ENCODE data around the gene FCRL1.

FCRL1 gene

DNA sequence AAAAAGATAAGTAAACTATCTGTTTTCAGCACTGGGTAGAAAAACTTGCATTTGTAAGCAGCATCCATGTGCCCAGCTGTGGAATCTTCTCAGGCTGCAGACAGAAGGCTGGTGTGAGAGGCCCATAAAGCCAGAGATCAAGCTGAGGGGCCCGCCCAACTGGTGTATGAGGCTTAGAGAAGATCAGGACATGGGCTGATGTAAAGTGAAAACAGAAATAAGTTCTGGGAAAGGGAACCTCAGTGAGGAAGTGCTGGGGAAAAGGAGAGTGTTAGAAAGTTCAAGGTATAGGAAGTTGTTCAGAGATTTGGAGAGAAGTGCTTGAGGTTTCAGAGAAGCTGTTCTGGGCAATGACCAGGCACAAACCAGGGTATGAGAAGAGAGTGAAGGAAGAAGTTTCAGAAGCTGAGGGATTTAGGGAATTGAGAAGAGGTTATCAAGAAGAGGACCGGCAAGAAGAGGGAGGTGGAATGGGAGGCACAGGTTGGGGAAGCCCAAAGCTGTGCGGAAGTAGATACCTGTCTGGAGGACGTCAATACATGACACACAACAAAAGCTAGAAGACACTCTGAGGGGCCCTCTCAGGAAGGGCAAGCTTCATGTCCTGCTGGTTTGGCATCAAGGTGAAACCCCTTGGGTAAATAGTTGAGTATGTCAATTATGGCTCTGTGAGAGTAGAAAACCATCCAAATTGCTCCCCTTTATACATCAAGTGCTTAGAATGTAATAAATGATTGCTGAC, 24.3 kb upstream of the FCRL1 start:
- TF ChIP-seq CTCF (IDR thresholded peaks at IDR 0.05; ENCODE audit: low read depth, low read length): no peak
- in situ Hi-C loops (cut with HindIII; ENCODE audit: low sequenced_read_pairs): no loop called here
- DNase-seq (ENCODE audit: low read depth, low spot score): no peak
- no peak overlapping the region for H3K4me3 ChIP-seq (ENCODE audit: low read depth, low read length)

DNA sequence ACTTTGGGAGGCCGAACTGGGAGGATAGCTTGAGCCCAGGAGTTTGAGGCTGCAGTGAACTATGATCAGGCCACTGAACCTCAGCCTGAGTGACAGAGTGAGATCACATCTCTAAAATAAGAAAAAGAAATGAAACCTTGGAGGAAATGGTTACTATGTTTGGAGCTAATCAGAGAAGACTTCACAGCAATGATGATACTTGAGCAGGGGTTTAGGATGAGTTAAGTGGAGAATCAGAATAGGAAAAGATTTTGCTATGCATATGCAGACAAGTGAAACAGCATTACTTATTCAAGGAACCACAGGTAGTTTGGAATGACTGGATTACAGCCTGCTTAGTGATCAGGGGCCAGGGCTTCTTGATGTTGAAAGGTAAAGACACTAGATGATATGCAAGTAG, 23.0 kb upstream of the FCRL1 start:
- in situ Hi-C loops (cut with HindIII; ENCODE audit: low sequenced_read_pairs): no loop called here
- no peak for DNase-seq (ENCODE audit: low read depth, low spot score)
- no peak for TF ChIP-seq CTCF (IDR thresholded peaks at IDR 0.05; ENCODE audit: low read depth, low read length)
- no peak overlapping the region for H3K4me3 ChIP-seq (ENCODE audit: low read depth, low read length)

DNA sequence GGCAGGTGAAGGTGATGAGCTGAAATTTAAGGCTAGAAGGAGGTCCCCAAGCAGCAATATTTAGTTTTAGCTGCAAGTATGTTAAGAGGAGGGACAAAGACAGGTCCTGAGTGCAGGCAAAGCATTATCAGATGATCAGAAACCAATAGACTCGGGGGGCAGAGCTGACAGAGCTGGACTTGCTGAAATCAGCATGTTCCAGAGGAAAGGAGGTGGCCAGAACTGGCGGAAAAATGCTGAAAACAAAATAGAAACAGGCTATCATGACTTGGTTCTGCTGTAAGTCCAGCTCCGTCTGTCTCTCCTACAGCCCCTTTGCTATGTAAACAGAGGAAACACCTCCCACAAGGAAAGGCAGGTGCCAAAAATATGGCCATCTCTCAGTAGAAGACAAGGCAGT, 21.8 kb upstream of the FCRL1 start, which contains the start of gene CD5L:
TSS of gene CD5L (minus strand) at position 101 of the 400 bp plus-strand sequence. CDS start 107 bp downstream, outside the sequence.
- H3K4me3 ChIP-seq (ENCODE audit: low read depth, low read length): no peak within 1 kb of the TSS
- no peak for DNase-seq (ENCODE audit: low read depth, low spot score)
- TF ChIP-seq CTCF (IDR thresholded peaks at IDR 0.05; ENCODE audit: low read depth, low read length): no peak
- in situ Hi-C loops (cut with HindIII; ENCODE audit: low sequenced_read_pairs): no loop called here

DNA sequence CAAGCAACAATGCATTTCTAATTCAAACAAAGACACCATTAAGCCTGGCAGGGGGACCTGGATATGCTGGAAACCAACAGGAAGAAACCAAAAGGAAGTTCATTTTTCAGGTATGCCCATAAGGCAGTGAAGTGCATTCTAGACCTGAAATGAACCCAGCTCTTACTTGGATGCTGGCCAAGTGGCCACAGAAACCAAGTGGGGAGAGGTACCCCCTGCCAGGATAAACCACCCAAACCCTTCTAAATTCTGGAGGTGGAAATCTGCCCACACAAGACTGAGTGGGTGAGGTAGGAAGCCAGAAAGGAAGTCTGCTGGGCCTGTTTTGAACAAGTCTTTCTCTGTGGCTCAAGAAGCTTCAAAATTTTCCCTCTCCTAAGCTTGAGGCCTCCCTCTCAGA, 19.0 kb upstream of the FCRL1 start:
- DNase-seq (ENCODE audit: low read depth, low spot score): no peak
- in situ Hi-C loops (cut with HindIII; ENCODE audit: low sequenced_read_pairs): no loop called here
- H3K4me3 ChIP-seq (ENCODE audit: low read depth, low read length): no peak overlapping the region
- TF ChIP-seq CTCF (IDR thresholded peaks at IDR 0.05; ENCODE audit: low read depth, low read length): no peak

- no peak for TF ChIP-seq CTCF (IDR thresholded peaks at IDR 0.05; ENCODE audit: low read depth, low read length)
- no peak overlapping the region for H3K4me3 ChIP-seq (ENCODE audit: low read depth, low read length)
- in situ Hi-C loops (cut with HindIII; ENCODE audit: low sequenced_read_pairs): no loop called here
- DNase-seq (ENCODE audit: low read depth, low spot score): no peak
Measured at GRCh38 chr1:157834430-157834829, 14.5 kb upstream of the FCRL1 start.

DNA sequence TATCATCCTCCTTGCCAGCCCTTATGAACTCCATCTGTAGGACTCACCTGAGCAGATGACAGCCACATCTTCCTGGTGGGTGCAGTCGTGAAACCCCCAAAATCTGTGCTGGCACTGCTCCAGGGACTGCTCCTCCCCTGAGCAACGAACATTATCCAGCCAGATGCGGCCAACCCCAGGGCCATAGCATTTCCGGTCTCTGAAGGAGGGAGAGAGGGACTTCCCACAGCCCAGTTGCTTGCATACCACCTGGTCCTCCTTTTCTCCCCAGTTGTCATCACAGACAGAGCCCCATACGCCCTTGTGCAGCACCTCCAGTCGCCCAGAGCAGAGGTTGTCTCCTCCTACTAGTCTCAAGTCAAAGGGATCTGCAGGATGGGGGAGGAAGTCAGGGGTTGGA, 13.2 kb upstream of the FCRL1 start:
- no peak for TF ChIP-seq CTCF (IDR thresholded peaks at IDR 0.05; ENCODE audit: low read depth, low read length)
- no peak for DNase-seq (ENCODE audit: low read depth, low spot score)
- no peak overlapping the region for H3K4me3 ChIP-seq (ENCODE audit: low read depth, low read length)
- in situ Hi-C loops (cut with HindIII; ENCODE audit: low sequenced_read_pairs): no loop called here
